GM19438 (cell line): ENCODE data around the gene LINS1.

ENCODE experiments used
- ATAC-seq: cut with Tn5 transposase; IDR thresholded peaks from one replicate; pipeline ENCODE4 v1.9.1; 2021; ENCODE audit warnings: low read depth; ENCODE audit not compliant: unreplicated experiment

Gene LINS1, protein sequence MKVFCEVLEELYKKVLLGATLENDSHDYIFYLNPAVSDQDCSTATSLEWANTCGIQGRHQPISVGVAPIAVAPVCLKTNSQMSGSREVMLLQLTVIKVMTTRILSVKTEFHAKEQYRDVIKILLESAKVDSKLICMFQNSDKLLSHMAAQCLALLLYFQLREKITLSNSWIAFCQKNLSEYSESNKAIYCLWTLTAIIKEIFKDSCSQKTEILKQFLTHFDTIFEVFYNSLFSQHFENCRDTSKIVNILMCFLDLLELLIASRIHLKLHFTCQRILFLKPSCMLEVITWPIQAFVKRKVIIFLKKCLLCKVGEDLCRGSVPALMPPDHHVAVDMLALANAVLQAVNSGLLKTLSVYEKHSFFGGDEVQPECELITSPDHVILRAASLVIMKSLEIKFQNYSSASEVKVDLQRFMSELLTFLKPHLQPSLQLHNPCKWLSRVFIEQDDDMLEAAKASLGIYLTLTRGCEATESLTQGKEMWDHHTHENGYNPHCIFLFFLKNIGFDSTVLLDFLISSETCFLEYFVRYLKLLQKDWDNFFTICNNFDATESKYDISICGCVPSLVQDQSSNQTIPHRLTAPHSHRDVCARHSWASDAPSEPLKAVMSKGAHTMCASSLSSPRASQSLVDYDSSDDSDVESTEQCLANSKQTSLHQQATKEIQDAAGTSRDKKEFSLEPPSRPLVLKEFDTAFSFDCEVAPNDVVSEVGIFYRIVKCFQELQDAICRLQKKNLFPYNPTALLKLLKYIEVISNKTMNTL

DNA sequence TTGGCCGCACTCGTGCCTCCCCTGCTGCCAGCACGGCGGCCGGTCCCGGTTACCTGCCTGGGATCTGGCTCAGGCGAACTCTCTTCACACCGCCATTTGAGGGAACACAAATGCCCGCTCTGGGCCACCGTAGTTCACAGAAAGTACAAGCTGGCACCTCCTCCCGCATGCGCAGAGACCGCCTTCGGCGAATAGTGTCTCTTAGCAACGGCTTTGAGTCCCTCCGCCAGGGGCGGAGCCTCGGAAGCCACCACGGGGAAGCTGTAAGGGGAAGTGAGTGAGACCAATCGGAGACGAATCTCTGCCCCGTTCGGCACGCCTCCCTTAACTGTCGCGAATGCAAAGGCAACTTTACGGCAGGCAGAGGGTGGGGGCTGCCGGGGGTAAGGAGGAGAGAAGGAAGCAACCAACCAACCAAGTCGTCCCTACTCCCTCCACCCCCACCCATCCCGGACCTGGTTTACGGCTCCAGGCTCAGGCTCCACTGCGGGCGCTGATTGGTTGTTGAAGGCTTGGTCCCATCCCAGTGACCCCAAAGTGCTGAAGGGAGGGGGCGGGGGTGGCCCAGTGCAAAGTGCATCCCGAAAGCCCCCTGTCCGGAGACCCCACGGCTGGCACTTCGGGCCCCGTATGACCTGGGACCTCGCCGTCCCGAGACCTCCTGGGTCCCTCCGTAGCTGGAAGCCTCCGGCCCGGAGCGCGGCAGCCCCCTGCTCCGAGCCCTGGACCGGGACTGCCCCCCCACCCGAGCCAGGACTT lies at the start of gene LINS1, which contains the start of gene ASB7:
Gene LINS1, minus strand, starts transcription at position 121 of the 759 bp plus-strand sequence. CDS start 21,342 bp downstream, outside the sequence.
Gene ASB7, plus strand, starts transcription at position 526 of the 759 bp plus-strand sequence. CDS start 9,628 bp downstream, outside the sequence.
- ATAC-seq = peak; percentile 86

DNA sequence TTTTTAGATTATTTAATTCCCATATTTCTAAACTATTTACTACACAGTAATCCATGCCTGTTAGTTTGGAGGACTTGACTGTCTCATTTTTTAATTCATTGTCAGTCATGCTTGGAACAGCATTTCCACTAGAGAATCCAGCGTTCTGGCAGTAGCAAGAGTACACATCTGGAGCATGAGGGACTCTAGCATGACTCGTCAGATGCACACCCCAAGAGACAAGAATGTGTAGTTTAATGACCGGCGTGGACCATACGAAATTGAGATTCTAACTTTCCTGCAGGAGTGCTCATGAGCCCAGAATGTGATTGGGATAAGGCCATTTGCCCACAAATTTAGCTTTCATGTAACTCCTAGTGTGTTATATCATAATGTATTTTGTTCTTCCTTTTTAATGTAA lies 49.3 kb upstream of the LINS1 start:
- ATAC-seq = no peak

DNA sequence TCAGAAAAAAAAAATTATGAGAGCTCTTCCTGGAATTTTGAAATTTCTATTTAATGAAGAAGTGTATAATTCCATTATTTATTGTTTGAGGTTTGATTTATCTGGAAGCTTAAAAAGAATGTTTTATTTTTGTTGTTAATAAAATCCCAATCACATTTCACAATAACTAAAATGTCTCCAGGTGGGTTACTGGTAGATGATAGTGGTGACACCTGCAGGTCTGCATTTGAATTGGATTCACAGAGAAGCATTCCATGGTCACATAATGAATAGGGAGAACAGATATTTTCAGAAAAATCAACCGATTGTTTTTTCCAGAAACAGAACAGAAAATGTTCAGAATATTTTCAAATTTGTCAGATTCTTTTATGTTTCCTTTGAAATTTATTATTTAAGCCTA lies 48.7 kb upstream of the LINS1 start:
- no peak for ATAC-seq

DNA sequence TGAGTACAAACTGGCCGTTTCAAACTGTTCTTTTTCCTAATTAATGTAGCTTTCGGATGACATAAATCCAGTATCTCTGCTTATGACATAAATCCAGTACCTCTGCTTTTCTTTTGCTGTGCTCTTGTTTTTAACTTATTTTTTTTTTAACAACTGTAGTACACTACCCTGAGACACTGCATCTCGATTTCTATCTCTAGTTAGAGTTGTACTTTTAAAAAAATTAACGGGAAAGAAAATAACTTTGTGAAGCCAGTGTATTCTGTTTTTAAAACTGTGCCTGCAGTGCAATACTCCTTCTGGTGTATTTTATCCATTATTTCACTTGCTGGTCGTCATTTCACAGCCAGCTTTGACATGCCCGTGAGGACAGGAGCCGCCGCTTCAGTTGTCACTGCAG lies 47.0 kb upstream of the LINS1 start:
- no peak for ATAC-seq

DNA sequence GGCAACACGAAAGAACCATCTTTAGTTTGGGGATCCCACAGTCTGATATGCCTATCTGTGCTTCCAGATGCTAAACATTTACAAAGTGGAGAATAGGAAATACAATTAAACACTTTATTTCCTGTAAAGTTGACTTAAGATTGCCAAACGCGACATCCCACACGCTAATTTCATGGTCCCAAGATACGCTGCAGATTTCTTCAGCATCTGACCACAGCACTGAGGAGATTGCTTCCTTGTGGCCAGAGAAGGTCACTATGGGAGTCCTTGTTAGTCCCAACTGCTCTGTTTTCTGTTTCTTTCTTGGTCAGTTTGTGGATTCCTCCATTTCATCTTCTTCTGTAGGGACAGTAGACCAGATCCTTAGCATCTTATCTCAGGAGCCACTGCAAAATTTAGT lies 43.7 kb upstream of the LINS1 start:
- ATAC-seq = no peak

DNA sequence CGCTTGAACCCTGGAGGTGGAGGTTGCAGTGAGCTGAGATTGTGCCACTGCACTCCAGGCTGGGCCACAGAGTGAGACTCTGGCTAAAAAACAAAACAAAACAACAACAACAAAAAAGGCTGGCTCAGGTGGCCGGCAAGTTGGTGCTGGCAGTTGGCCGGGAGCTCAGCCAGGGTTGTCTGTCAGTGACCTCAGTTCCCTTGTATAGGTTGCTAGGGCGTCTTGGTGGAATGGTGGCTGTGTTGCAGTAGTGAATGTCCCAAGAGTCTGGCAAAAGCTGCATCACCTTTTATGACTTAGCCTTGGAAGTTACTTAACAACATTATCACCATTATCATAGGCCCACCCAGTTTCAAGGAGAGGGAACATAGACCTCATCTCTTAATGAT lies 41.0 kb upstream of the LINS1 start:
- ATAC-seq = no peak

DNA sequence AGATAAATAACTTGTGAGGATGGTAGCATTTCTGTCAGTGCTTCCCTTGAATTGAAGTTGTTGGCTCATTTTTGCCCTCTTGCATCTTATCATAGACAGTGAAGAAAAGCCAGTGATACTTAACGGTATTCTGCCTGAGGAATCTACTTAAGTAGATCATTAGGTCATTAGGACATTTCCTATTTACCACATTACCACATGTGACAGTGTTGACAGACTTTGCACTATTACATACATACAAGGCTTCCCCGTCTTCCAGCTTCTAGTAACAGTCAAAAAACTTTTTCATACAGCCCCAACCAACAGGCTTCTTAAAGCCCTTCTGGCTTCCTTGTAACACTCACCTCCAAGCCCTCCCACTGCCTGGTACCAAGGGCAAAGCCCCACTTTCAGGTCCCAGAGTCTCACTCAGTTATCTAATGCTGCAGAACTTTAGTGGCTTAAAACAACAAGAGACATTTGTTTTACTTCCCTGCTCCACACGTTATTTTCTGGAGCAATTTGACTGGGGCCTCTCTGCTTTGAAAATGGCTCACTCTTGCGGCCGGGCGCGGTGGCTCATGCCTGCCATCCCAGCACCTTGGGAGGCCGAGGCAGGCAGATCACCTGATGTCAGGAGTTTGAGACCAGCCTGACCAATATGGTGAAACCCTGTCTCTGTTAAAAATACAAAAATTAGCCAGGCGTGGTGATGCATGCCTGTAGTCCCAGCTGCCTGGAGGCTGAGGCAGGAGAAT lies 40.4 kb upstream of the LINS1 start:
- ATAC-seq = no peak

DNA sequence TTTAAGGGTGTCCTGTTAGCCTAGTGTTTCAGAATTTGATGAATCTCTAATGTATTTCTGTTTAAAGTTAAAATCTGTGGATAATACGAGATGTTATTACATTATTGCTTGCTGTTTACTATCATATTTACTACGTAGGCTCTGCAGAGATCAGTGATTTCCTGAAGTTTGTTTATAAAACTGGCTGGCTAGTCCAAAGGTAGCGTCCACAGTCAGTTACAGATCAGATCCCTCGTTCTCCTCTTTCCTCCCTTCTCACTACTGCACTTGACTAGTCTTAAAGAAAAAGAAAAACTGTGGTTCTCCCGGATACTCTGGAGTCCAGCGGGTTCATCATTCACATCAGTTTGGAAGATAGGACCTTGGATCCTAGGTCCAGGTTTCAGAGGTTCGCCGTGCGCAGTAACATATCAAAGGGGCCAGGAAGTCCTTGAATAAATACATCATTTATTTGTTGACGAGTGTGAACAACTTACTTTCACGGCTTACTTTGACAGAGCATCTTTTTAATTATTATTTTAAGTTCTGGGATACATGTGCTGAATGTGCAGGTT lies 36.3 kb upstream of the LINS1 start:
- no peak for ATAC-seq

DNA sequence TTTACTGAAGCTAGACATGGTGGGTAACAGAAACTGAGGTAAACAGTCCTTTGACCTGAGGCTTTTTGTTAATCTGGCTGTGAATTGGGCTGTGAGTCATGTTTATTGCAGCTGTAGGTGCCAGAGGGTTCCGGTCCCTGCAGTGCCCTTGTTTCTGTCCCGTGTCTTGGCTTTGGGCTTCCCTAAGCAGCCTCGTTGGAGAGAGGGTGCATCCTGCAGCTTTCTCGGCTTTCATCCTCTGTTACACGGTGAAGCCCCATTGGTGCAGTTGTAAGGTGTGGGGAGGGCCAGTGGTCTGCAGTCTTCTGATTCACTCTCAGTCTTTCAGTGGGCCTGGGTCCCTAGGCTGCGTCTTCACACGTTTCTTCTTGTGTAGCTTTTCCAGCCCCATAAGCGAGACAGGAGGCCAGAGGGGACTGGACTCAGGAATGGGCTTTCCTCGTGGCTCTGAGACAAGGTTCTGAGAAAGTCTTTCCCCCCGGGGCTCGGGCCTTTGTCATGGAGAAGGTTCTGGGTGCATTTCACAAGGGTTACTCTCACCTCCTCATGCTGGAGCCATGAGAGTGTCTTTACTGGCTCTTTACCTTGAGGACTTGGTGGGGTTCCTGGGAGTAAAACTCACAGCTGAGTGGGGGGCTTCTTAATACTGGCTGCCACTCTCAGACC lies 33.6 kb upstream of the LINS1 start:
- ATAC-seq = no peak

DNA sequence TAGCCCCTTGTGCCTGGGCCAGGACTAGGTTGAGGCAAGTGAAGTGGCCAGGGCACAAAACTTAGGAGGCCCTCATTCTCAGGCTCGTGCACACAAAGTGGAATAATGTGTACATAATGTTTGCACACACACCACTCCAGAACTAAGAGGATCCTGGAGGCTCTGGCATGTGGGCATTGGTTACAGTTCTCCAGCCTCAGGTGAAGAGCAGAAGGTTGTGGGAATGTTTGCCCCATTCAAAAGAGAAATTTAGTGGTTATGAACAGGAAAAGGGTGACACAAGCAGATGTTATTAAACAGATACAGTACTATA lies 31.7 kb upstream of the LINS1 start:
- ATAC-seq = no peak

DNA sequence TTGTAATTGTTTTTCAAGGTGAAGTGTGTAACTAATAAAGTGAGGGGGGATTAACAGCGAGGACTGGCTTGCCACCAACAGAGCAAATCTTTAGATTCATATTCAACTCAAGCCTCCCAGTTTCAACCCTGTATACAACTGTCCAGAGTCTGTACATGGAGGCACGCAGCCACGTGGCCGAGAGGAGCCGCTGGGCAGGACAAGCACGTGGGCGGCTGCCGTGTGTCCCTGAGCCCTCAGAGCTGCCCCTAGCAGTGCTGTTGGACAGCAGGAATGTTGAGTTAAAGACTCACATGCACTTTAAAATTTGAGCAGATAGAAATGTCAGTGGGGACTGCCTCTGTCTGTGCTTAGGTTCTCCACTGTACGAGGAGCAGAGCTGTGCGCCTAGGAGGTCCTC lies 29.8 kb upstream of the LINS1 start:
- no peak for ATAC-seq

DNA sequence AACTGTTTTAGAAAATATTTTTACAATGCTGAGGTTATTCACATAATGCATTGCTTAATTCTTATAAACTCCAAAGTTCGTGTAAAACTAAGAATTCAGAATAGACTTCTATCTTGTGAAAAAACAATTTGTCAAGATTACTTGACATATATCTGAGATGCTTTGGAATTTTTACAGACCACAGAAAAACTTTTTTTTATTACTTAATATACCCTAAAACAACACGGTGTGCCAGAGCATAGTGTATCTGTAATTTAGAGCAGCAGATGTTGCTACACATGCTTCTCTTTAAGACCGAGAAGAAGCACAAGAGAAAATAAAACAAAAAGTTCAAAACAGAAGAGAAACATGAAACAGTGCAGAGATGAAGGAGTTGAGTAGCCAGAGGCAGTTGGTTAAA lies 26.8 kb upstream of the LINS1 start:
- ATAC-seq = no peak

DNA sequence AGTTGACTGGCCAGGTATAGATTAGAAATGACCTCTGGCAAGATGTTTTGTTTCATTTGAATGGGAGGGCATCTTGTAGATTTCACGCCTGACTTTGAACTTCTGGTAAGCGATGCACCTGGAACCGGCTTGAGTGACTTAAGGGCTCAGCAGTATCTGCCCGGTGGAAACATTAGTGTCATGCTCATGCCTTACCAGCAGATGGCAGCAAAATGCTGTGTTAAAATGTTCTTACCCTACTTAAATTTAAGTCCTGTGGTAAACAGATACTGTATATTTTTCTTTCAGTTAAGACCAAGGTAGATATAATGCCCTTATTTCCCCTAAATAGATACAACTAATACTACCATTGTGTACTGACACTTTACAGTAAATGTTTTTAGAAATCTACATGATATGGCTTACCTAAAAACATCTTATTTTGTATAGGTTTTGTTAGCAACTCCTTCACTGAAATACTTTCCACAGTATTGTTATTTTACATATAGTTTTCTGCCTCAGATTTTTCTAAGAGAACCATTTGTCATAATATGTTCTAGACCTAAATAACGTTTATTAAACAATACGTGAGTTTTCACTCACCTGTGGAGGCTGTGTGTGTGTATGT lies 25.9 kb upstream of the LINS1 start:
- ATAC-seq = peak; percentile 89

DNA sequence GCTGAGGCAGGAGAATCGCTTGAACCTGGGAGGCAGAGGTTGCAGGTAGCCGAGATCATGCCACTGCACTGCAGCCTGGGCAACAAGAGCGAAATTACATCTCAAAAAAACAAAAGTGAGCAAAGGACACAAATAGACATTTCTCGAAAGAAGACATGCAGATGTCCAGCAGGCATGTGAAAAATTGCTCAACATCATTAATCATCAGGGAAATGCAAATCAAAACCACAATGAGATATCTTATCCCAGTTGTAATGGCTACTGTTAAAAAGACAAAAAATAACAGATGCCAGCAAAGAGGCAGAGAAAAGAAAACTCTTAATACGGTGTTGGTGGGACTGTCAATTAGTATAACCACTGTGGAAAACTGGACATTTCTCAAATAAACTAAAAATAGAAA lies 21.3 kb upstream of the LINS1 start:
- ATAC-seq = no peak

DNA sequence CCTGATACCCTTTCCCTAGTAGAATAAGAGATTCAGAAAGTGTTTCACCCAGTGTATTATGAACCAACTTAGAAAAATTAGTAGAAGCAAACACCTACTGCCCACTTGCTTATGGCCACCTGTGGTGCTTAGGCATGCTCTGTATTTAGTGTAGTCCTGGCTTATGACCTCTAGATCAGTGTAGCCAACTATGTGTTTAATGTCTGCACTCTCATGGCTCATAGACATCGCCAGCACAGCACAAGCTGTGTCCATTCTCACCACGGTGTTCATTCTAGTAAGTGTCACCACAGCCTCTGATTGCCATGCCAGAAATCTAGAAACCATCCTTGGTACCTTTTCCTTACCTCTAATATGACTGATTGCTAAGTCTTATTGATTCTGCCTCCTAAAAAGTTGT lies 14.7 kb upstream of the LINS1 start:
- no peak for ATAC-seq

DNA sequence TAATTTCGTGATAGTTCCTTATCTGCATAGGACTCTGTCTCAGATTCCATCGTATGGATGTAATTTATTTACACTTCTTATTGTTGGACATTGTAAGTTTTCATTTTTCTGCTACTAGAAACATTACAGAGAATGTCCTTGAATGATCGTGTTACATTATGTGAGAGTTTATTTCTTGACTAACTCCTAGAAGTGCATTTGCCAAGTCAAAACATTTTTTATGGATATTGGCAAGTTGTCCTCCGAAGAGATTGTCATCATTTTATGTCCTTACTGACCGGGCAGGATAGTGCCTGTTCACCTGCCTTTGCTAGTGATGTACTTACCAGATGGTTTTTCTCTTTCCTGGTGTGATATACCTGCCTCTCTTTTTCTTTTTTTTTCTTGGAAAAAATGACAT lies 13.8 kb upstream of the LINS1 start:
- ATAC-seq = no peak

DNA sequence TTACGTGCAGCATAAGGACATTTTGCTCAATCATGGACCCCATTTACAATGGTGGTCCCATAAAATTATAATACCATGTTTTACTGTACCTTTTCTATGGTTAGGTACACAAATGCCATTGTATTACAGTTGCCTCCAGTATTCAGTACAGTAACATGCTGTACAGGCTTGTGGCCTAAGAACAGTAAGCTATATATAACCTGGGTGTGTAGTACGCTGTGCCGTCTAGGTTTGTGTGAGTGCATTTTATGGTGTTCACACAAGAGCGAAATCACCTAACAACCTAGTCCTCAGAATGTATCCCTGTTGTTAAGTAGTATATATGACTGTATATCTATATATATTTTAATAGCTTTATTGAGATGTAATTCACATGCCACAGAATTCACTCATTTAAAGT lies 12.9 kb upstream of the LINS1 start:
- ATAC-seq = no peak

DNA sequence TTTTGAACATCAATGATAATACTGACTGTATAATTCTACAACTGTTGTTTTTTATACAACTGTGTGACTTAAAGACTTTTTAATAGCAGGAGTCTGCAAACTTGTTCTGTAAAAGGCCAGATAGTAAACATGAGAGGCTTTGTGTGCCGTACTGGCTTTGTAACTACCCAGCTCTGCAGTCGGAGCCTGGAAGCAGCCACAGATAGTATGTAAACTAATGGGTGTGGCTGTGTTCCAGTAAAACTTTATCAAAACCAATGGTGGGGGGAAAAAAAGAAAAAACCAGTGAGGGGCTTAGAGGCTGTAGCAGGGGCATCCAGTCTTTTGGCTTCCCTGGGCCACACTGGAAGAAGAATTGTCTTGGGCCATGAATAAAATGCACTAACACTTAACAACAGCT lies 12.4 kb upstream of the LINS1 start:
- ATAC-seq = no peak

DNA sequence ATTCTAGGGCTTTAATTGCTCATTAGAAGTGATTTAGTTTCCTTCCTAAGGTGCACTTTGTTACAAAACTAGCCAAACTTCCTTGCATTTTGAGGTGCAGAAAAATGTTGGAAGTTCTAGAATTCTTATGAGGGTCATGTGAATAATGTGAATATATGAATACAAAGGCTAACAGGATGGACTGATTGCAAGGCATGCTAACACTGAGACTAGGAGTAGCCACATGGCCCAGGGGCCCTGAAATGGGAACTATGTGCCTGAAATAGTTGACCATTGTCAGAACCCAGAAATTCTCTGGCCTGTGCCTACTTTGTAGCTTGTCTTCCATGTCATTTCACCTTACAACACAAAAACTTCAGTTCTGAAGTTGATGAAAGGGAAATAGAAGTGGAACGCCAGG lies 11.2 kb upstream of the LINS1 start:
- ATAC-seq = no peak
